ENCODE results near the gene MZT2B.
"Not testable (repeated sequence)": the region's sequence is repeated elsewhere in the genome, so short reads cannot be mapped to it uniquely, and the experiment has no call there.

GRCh38 chr2:130138326-130138725, 43.7 kb upstream of the MZT2B start:
- not testable (repeated sequence) for TF ChIP-seq CTCF (IDR thresholded peaks at IDR 0.05; ENCODE audit: low read depth, low read length); POLR2A (IDR thresholded peaks at IDR 0.05; ENCODE audit: extremely low read depth, insufficient read length)

All from NB4 (cell line).